CD1c-positive myeloid dendritic cell (primary cell): ENCODE results near the gene PPARGC1A.

Experiments
- DNase-seq: peaks from one replicate; pipeline ENCODE4 v3.0.0-alpha.2; 2016; ENCODE audit errors: extremely low spot score

Gene PPARGC1A

GRCh38 chr4:23844961-23845360 lies 44.9 kb downstream of the PPARGC1A start:
- no peak for DNase-seq

GRCh38 chr4:23839279-23839678 lies 50.6 kb downstream of the PPARGC1A start:
- DNase-seq: no peak

DNA sequence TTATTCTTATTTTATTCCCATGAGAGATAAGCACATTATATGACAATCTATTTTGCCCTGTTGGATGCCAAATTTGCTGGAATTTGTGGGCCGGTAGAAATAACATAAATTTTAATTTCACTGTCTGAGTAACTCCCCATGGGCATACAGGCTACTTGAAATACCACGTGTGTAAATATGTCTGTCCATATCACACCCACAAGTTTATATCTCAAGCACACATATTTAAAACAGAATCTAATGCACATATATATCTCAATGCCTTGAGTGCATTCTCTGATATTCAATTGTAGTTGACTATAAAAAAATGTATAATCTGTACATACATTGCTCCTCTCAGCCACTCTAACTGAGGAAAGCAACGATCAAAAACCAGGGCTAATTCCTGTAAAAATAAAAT lies 51.2 kb downstream of the PPARGC1A start:
- DNase-seq: no peak

DNA sequence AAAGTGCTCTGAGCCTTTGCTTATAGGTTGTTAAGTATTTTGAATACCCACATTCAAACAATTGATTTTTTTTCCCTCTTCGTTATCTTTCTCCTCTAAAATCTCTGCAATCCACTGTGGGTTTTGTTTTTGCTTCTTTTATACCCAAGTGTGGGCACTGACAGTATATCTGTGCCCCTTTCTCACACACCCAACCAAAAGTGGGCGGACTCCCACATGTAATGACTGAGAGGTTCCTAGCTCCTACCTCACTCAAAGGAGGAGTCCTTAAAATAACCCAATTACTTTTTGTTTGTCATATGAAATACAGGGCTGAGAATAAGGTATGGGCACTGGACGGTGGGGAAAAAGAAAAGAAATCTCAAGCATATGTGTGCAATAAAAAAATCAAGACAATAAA lies 51.7 kb downstream of the PPARGC1A start:
- no peak for DNase-seq

- DNase-seq: no peak
Measured at GRCh38 chr4:23837371-23837770, 52.5 kb downstream of the PPARGC1A start.

- DNase-seq: no peak
Measured at GRCh38 chr4:23835774-23836478, 53.9 kb downstream of the PPARGC1A start.

DNA sequence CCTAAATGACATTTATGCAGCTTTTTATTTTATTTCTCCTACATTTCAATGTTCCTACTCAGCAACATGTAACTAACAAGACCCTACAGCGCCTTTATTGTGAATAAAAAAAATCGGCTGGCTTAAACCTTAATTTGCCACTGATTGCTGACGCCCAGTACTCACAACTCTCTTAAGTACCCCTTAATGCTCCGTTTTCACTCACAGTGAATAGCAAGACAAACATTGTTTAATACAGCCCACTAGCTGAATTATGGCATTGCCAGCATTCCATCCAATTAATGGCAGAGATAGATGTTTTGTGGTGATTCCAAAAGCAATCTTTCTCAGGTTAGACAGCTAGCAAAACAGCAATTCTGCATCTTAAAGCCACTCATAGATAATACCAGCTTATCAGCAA lies 61.1 kb downstream of the PPARGC1A start:
- DNase-seq: no peak

GRCh38 chr4:23828020-23828715 lies 61.7 kb downstream of the PPARGC1A start:
- DNase-seq: no peak

DNA sequence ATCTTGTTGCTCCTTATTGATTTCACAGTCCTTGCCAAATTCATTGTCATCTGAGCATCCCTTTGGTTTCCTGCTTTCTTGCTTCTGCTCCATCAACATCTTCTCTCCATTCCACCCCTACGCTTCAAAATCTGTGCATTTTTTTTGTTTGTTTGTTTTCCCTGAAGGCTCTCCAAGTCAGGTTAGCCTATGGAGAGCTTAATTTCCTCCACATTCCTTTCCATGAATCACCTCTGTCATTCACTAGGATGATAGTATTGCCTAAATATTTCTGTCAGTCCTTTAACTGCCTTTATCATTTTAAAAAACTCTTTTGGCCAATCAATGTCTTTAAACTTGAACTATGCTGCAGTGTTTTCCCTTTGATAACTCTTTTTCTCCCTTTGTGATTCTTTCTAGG lies 67.7 kb downstream of the PPARGC1A start:
- no peak for DNase-seq

DNA sequence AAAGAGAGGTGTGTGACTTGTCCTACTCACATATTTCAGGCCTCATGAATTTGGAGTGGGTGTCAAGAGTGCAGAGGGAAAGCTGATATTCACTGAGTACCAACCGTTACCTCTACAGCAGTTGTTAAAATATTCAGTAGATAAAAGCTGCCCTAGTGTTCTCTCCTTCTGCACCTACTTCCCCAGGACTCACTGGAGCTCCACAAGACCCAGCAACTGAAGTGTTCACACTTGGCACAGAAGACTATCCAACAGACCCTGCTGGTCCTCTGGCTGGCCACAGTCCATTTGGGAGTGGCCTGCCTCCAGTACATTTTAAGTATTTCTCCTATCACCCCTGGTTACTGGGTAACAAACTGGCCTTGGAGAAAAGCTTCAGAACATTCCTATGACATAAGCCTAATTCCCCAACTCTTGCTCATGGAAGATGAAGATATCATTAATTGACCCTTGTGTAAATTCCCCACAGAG lies 70.8 kb downstream of the PPARGC1A start:
- no peak for DNase-seq

- no peak for DNase-seq
Measured at GRCh38 chr4:23818097-23818885, 71.6 kb downstream of the PPARGC1A start.

- DNase-seq: no peak
Measured at GRCh38 chr4:23814996-23815660, 74.7 kb downstream of the PPARGC1A start.

- DNase-seq: no peak
Measured at GRCh38 chr4:23814587-23814986, 75.3 kb downstream of the PPARGC1A start.

DNA sequence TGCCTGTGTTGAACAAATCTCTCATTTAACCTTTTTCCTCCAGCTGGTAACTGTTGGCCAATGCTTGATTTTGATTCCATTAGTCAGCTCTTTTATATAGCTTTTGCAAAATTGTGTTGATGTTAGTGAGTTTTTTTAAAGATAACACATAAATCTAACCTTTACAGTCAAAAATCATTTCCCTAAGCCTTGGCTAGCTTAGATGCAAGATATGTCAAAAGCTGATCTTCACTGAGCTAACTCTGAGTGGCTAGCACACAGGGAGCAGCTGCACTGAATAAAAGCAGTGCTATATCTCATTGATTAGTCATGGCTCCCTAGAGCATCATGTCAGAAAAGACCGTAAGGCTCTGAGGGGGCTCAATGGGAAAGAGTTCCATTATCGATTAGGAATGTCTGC lies 78.7 kb downstream of the PPARGC1A start:
- DNase-seq: no peak

DNA sequence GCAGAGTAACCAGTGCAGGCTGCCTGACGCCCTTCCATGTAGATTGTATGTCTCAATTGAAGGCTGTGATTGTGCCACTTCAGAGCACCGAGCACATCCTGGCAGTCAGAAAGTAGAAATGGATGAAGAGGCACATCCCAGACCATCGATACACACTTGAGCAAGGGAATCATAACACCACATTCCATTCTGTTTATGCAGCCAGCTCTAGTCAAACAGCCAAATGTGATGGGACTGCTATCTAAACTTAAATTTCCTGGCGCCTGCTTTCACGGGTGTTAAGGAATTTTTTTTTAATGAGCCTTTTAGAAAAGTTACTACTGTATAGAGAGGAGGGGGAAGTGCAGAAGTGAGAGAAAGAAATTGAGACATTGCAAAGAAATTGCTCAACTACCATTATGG lies 84.4 kb downstream of the PPARGC1A start:
- no peak for DNase-seq

DNA sequence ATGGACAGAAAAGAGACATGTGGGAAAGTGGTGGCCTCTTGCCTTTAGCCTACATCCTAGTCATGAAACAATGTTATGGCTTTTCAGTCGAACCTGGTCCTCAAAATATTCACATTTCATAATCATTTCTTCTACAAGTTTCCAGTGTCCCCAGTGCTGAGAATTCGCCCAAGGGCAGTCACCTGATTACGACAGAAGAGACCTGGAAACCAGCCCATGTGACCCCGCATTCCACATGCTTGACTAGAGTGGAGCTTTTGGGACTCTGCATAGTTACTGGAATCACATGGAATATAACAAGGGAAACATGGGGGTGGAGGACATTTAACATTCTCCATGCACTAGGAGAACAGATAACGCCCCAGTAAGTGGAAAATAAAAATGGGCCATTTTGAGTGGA lies 100.1 kb downstream of the PPARGC1A start:
- DNase-seq: no peak

- DNase-seq: no peak
Measured at GRCh38 chr4:23788460-23788859, 101.4 kb downstream of the PPARGC1A start.

GRCh38 chr4:23788027-23788426 lies 101.8 kb downstream of the PPARGC1A start:
- DNase-seq: no peak

DNA sequence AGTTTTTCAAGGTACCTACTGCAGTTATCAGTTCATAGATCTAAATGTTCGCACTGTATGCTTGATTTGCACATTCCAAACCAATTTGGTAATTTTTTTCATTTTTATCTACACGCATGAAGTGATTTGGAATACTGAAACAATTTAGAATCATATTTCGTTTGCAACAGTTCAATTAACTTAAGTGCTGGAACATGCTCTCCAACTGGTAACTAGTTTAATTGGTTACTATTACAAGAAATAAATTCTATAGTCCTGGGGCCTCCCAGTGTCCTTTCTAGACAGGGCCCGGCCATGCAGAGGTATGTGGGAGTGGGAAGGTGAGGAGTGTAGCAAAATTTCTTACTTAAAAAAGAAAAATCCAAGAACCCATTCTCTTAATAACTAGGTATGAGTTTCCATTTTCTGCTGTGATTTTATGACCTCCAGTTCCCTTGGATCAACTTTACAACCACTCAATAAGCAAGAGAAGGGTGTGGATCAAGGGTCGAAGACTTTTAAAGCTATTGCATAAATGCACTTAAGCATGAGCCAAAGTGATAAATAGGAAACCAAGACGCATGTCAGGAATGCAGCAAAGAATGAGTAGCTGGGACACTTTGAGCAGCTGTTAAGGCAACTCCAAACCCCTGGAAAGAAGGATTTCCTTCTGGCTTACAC lies 106.9 kb downstream of the PPARGC1A start:
- DNase-seq: no peak

GRCh38 chr4:23779839-23780238 lies 110.0 kb downstream of the PPARGC1A start:
- DNase-seq: no peak

GRCh38 chr4:23779422-23779821 lies 110.4 kb downstream of the PPARGC1A start:
- no peak for DNase-seq

DNA sequence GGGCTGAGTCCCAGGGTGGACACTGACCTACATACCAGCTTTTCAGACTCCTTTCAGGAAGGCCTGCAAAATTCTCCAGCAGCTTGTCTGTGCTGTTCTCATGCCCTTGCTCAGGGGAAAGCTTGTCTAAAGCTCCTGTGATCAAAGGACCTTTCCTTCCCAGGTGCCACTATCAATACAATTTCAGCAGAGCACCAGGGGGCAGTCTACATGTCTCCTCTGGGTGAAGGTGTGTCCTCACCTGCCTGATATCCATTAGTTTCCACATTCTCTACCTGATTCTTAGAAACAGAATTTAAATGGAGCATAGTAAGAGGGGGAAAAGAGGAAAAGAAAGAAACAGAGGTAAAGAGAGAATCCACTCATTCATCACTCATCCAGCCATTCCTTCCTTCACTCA lies 114.2 kb downstream of the PPARGC1A start:
- no peak for DNase-seq
